H1 (cell line): ENCODE results near the gene KRT76. TPM values are rescaled to one million over a fixed set of nuclear protein-coding genes. Genes with fewer than 3 reads are reported as not detected.

Source experiments
- CTCF ChIA-PET: fragments of 300-600 bp; sonication (Branson Sonifier 250); formaldehyde crosslinking; loops from one replicate; lab custom pipeline; 2021; ENCODE audit not compliant: partially characterized antibody; lab: Charles Lee
- POLR2A ChIA-PET: fragments of 300-600 bp; sonication (Branson Sonifier 250); formaldehyde crosslinking; loops from one replicate; lab custom pipeline; 2021; ENCODE audit warnings: inconsistent platforms; ENCODE audit not compliant: partially characterized antibody; lab: Charles Lee
- DNase-seq, 2 experiments: peaks; one replicate each; pipeline versions ENCODE4 v3.0.0 to v3.0.0-alpha.2; 2010 to 2022; ENCODE audit warnings: low spot score in 2 of 2, low read depth in 1 of 2, mixed read lengths in 1 of 2
- FAIRE-seq: peaks from 2 replicates; lab custom pipeline; 2011; peaks lifted over from hg19 to GRCh38; lab: Jason Lieb, UNC
- H2AFZ ChIP-seq: 2 replicates; pipeline ENCODE4 v1.8.1; 2012; ENCODE audit warnings: low read length, inconsistent platforms
- H2AK5ac ChIP-seq: 2 replicates; pipeline ENCODE4 v1.6.1; 2013; ENCODE audit warnings: low read depth, low read length
- H2BK120ac ChIP-seq: replicated peaks from 2 replicates; pipeline ENCODE3; 2013; ENCODE audit warnings: low read depth, low read length, inconsistent platforms
- H2BK12ac ChIP-seq: 2 replicates; pipeline ENCODE4 v1.6.1; 2013; ENCODE audit warnings: low read depth, low read length
- H2BK15ac ChIP-seq: 2 replicates; pipeline ENCODE4 v1.6.1; 2013; ENCODE audit warnings: low read length
- H2BK20ac ChIP-seq: 2 replicates; pipeline ENCODE4 v1.6.1; 2013; ENCODE audit warnings: low read length
- H2BK5ac ChIP-seq: 2 replicates; pipeline ENCODE4 v1.6.1; 2013; ENCODE audit warnings: low read depth, low read length
- H3K14ac ChIP-seq: 2 replicates; pipeline ENCODE4 v1.6.1; 2013; ENCODE audit warnings: inconsistent platforms; ENCODE audit not compliant: insufficient read length
- H3K18ac ChIP-seq: 2 replicates; pipeline ENCODE4 v1.6.1; 2013; ENCODE audit warnings: low read length; ENCODE audit errors: extremely low read depth
- H3K23ac ChIP-seq: 2 replicates; pipeline ENCODE4 v1.6.1; 2013; ENCODE audit warnings: inconsistent platforms; ENCODE audit not compliant: insufficient read length
- H3K23me2 ChIP-seq: 2 replicates; pipeline ENCODE4 v1.6.1; 2013; ENCODE audit warnings: low read depth, low read length
- H3K27ac ChIP-seq: 2 replicates; pipeline ENCODE4 v1.6.1; 2011; ENCODE audit warnings: low read depth, low read length, inconsistent platforms
- H3K27me3 ChIP-seq, 4 experiments: replicated peaks in 1 of 4; 1 replicate in 1 of 4; 2 replicates in 3 of 4; pipeline versions ENCODE4 v1.6.1 to v1.8.1; 2011 to 2013; ENCODE audit warnings: low read length in 3 of 4, mild to moderate bottlenecking in 3 of 4, inconsistent platforms in 2 of 4, mixed read lengths in 2 of 4, moderate library complexity in 1 of 4; ENCODE audit not compliant: control insufficient read depth in 3 of 4, insufficient read depth in 3 of 4; ENCODE audit errors: extremely low read depth in 1 of 4
- H3K36me3 ChIP-seq, 4 experiments: 2 replicates each; pipeline versions ENCODE4 v1.6.1 to v1.8.1; 2011 to 2013; ENCODE audit warnings: mild to moderate bottlenecking in 4 of 4, low read length in 3 of 4, moderate library complexity in 2 of 4, control low read depth in 1 of 4, inconsistent platforms in 1 of 4; ENCODE audit not compliant: insufficient read depth in 4 of 4, control insufficient read depth in 2 of 4
- H3K4ac ChIP-seq: replicated peaks from 2 replicates; pipeline ENCODE3; 2013; ENCODE audit warnings: low read length, low read depth, mixed read lengths, inconsistent platforms; ENCODE audit not compliant: insufficient read length
- H3K4me1 ChIP-seq, 4 experiments: replicated peaks in 1 of 4; 1 replicate in 1 of 4; 2 replicates in 3 of 4; pipeline versions ENCODE4 v1.6.1 to v1.8.1; 2011 to 2013; ENCODE audit warnings: low read length in 3 of 4, inconsistent platforms in 2 of 4, mixed read lengths in 1 of 4; ENCODE audit not compliant: insufficient read depth in 4 of 4, control insufficient read depth in 3 of 4
- H3K4me2 ChIP-seq, 2 experiments: 2 replicates each; pipeline versions ENCODE4 v1.6.1 to v1.8.1; 2011 to 2013; ENCODE audit warnings: low read depth in 2 of 2, low read length in 2 of 2, control low read depth in 1 of 2, inconsistent platforms in 1 of 2, mild to moderate bottlenecking in 1 of 2; ENCODE audit not compliant: insufficient read depth in 1 of 2
- H3K4me3 ChIP-seq, 4 experiments: fragments of 200-600, 300-600 bp in 1 of 4; sonication (generic), shearing (Covaris generic), sonication (Bioruptor Twin) in 1 of 4; 2 replicates each; pipeline versions ENCODE4 v1.5.1 to v1.8.1; 2011 to 2016; ENCODE audit warnings: low read length in 4 of 4, low read depth in 3 of 4, control low read depth in 2 of 4, inconsistent platforms in 2 of 4, mild to moderate bottlenecking in 2 of 4, mixed read lengths in 1 of 4, moderate library complexity in 1 of 4; ENCODE audit not compliant: insufficient read depth in 2 of 4; ENCODE audit errors: extremely low read depth in 1 of 4
- H3K56ac ChIP-seq: replicated peaks from 2 replicates; pipeline ENCODE3; 2013; ENCODE audit warnings: low read depth, mild to moderate bottlenecking, mixed read lengths, low read length, inconsistent platforms; ENCODE audit not compliant: insufficient read length
- H3K79me1 ChIP-seq: 2 replicates; pipeline ENCODE4 v1.6.1; 2013; ENCODE audit warnings: low read depth, low read length, control low read depth
- H3K79me2 ChIP-seq, 2 experiments: 2 replicates each; pipeline versions ENCODE4 v1.6.1 to v1.8.1; 2012 to 2013; ENCODE audit warnings: low read length in 2 of 2, mild to moderate bottlenecking in 2 of 2, inconsistent platforms in 1 of 2; ENCODE audit not compliant: insufficient read depth in 2 of 2, control insufficient read depth in 1 of 2
- H3K9ac ChIP-seq, 4 experiments: replicated peaks in 1 of 4; 1 replicate in 1 of 4; 2 replicates in 3 of 4; pipeline versions ENCODE4 v1.6.1 to v1.8.1; 2011 to 2013; ENCODE audit warnings: low read depth in 3 of 4, low read length in 3 of 4, control low read depth in 2 of 4, mild to moderate bottlenecking in 2 of 4, moderate library complexity in 2 of 4, inconsistent platforms in 1 of 4; ENCODE audit errors: extremely low read depth in 1 of 4
- H3K9me3 ChIP-seq, 2 experiments: 2 replicates each; pipeline versions ENCODE4 v1.6.1 to v1.8.1; 2012 to 2013; ENCODE audit warnings: mild to moderate bottlenecking in 2 of 2, moderate library complexity in 2 of 2, control low read depth in 1 of 2, inconsistent platforms in 1 of 2, low read depth in 1 of 2, low read length in 1 of 2, mixed read lengths in 1 of 2; ENCODE audit not compliant: insufficient read depth in 2 of 2
- H4K20me1 ChIP-seq, 2 experiments: replicated peaks in 1 of 2; 2 replicates each; pipeline versions ENCODE3 to v1.8.1; 2011 to 2013; ENCODE audit warnings: inconsistent platforms in 2 of 2, low read length in 2 of 2, mild to moderate bottlenecking in 1 of 2; ENCODE audit not compliant: insufficient read depth in 2 of 2, control insufficient read depth in 1 of 2
- H4K5ac ChIP-seq: 2 replicates; pipeline ENCODE4 v1.6.1; 2013; ENCODE audit warnings: low read length, low read depth, mixed read lengths, inconsistent platforms; ENCODE audit not compliant: insufficient read length
- H4K8ac ChIP-seq: 2 replicates; pipeline ENCODE4 v1.8.0; 2013; ENCODE audit warnings: mild to moderate bottlenecking, moderate library complexity, low read length, inconsistent platforms; ENCODE audit not compliant: insufficient read depth; ENCODE audit errors: extremely low read depth
- H4K91ac ChIP-seq: replicated peaks from 2 replicates; pipeline ENCODE3; 2013; ENCODE audit warnings: low read length, mixed read lengths, inconsistent platforms; ENCODE audit not compliant: insufficient read length
- CHD2 ChIP-seq: IDR thresholded peaks from 2 replicates; pipeline ENCODE4 v1.6.1; 2012; ENCODE audit warnings: low read length, improper control_type of control experiment
- EGR1 ChIP-seq: IDR thresholded peaks from 2 replicates; pipeline ENCODE4 v1.6.1; 2011; ENCODE audit warnings: low read depth, low read length, borderline replicate concordance
- EZH2 ChIP-seq: fragments of 200-600 bp; sonication (generic); IDR thresholded peaks from 2 replicates; pipeline ENCODE4 v1.7.1; 2012; ENCODE audit warnings: low read depth, mild to moderate bottlenecking, moderate library complexity, low read length, inconsistent platforms; ENCODE audit not compliant: severe bottlenecking
- JUN ChIP-seq: IDR thresholded peaks from 2 replicates; pipeline ENCODE4 v1.6.1; 2011; ENCODE audit warnings: low read depth, mild to moderate bottlenecking, improper control_type of control experiment, low read length
- JUND ChIP-seq: IDR thresholded peaks from 2 replicates; pipeline ENCODE4 v1.6.1; 2011; ENCODE audit warnings: mild to moderate bottlenecking, improper control_type of control experiment, low read length
- KDM1A ChIP-seq: fragments of 200-600, 300-600 bp; sonication (generic); IDR thresholded peaks from 2 replicates; pipeline ENCODE4 v1.7.1; 2016; ENCODE audit warnings: mild to moderate bottlenecking, low read length, borderline replicate concordance
- POLR2A ChIP-seq, 2 experiments: IDR thresholded peaks; 1 replicate in 1 of 2; 2 replicates in 1 of 2; pipeline ENCODE4 v1.6.1; 2011; ENCODE audit warnings: low read depth in 2 of 2, low read length in 2 of 2, mild to moderate bottlenecking in 2 of 2; ENCODE audit errors: control extremely low read depth in 1 of 2
- RFX5 ChIP-seq: IDR thresholded peaks from 2 replicates; pipeline ENCODE4 v1.6.1; 2011; ENCODE audit warnings: low read depth, low read length, improper control_type of control experiment, borderline replicate concordance
- SIRT6 ChIP-seq: IDR thresholded peaks from one replicate; pipeline ENCODE4 v1.7.1; 2012; ENCODE audit warnings: low read length, inconsistent platforms
- SP2 ChIP-seq: IDR thresholded peaks from 2 replicates; pipeline ENCODE4 v1.6.1; 2012; ENCODE audit warnings: mild to moderate bottlenecking, low read length, inconsistent platforms
- SUZ12 ChIP-seq: fragments of 200-600 bp; sonication (generic); IDR thresholded peaks from 2 replicates; pipeline ENCODE4 v1.6.1; 2012; ENCODE audit warnings: mild to moderate bottlenecking, inconsistent platforms, low read length, moderate library complexity, mixed read lengths
- TAF1 ChIP-seq: IDR thresholded peaks from 2 replicates; pipeline ENCODE4 v1.6.1; 2011; ENCODE audit warnings: mild to moderate bottlenecking, low read depth, low read length
- TBP ChIP-seq: IDR thresholded peaks from 2 replicates; pipeline ENCODE4 v1.6.1; 2011; ENCODE audit warnings: low read depth, low read length, improper control_type of control experiment
- TCF12 ChIP-seq: IDR thresholded peaks from 2 replicates; pipeline ENCODE4 v1.6.1; 2011; ENCODE audit warnings: low read depth, mild to moderate bottlenecking, low read length
- YY1 ChIP-seq: IDR thresholded peaks from 2 replicates; pipeline ENCODE4 v1.6.1; 2011; ENCODE audit warnings: low read depth, mild to moderate bottlenecking, low read length
- ZNF274 ChIP-seq: IDR thresholded peaks from 2 replicates; pipeline ENCODE4 v1.7.0; 2012; ENCODE audit warnings: low read length, borderline replicate concordance; ENCODE audit errors: extremely low read depth
- WGBS, 2 experiments: shearing (Covaris generic) in 1 of 2; methylation state at CpG; one replicate each; pipeline versions ENCODE4 v1.1.6 to v1.1.7; 2013 to 2015; ENCODE audit warnings: low lambda C conversion rate in 2 of 2, mixed read lengths in 2 of 2, inconsistent platforms in 1 of 2, low coverage in 1 of 2, missing lambda C conversion rate in 1 of 2; ENCODE audit not compliant: insufficient replicate concordance in 2 of 2, insufficient coverage in 1 of 2, insufficient read length in 1 of 2; ENCODE audit errors: extremely low coverage in 1 of 2, missing lambda C conversion rate in 1 of 2; 5-methylcytosine and 5-hydroxymethylcytosine counted together
- polyA plus RNA-seq, 7 experiments: library from polyadenylated mRNA; depleted of rRNA in 3 of 7; stranded (reverse) in 5 of 7; unstranded in 2 of 7; fragments of >200 nt in 5 of 7; fragments of 200-250 nt in 2 of 7; gene quantifications; 1 replicate in 5 of 7; 2 replicates in 1 of 7; 4 replicates in 1 of 7; pipeline versions ENCODE4 v1.2.1 to v1.2.3, GENCODE V29; 2011 to 2013; ENCODE audit warnings: missing spikeins in 2 of 7, mixed read lengths in 2 of 7
- total RNA-seq: library from RNA; stranded (reverse); fragmentation: NEBNext Ultra II Directional; extraction: Animal tissue kit (Norgen Biotek cat#: 25700); gene quantifications from 2 replicates; pipeline ENCODE4 v1.2.1, GENCODE V29; 2021

KRT76 gene
- total and polyA plus RNA-seq, 2 of the 8 experiments (the other 6 are each of a cell fraction or from before 2014, with no cell fraction given) = not detected

- Histone ChIP-seq H2BK12ac (no peak overlapping the region), H4K91ac (no peak overlapping the region), H3K36me3 (no peaks in the 10 kb centered on the region), H4K8ac (no peak overlapping the region; the same call in 1 of the 2 replicates), H3K4me1 (no peaks in the 10 kb centered on the region), H2BK20ac (no peak overlapping the region), H3K27me3 (peaks cover 0 to 2% (median 0%) of the 10 kb centered on the region in 4 experiments; a peak in 3 of 7 replicates), H3K4me3 (no peak overlapping the region), H3K4ac (no peak overlapping the region), H2BK5ac (no peak overlapping the region), H3K79me2 (no peaks in the 10 kb centered on the region), H4K5ac (no peak overlapping the region), H4K20me1 (no peaks in the 10 kb centered on the region), H3K9me3 (no peaks in the 10 kb centered on the region), H3K14ac (no peak overlapping the region), H3K23ac (no peak overlapping the region), H3K56ac (no peak overlapping the region), H3K4me2 (no peak overlapping the region), H2BK120ac (no peak overlapping the region), H2AFZ (no peak overlapping the region), H3K9ac (no peak overlapping the region), H3K18ac (no peak overlapping the region), H2BK15ac (no peak overlapping the region), H2AK5ac (no peak overlapping the region), H3K23me2 (no peaks in the 10 kb centered on the region), H3K27ac (no peak overlapping the region), H3K79me1 (no peaks in the 10 kb centered on the region)
- no peak for FAIRE-seq
- ChIA-PET CTCF (interaction anchor here (1.3 kb wide), 1 partner anchor 30 kb away, joined by 4 read pairs; no protein-coding TSS in a partner anchor), POLR2A (interaction anchor here (0.6 kb wide), 1 partner anchor 247 kb away, joined by 3 read pairs; no protein-coding TSS in a partner anchor)
- no peak for DNase-seq
- 51% methylated on average over 3 of the region's 3 CpGs; no CpG with 5 or more reads in 1 of the 2 experiments for WGBS, 2 experiments
- TF ChIP-seq SUZ12 = no peak
- TF ChIP-seq SP2 = no peak
- TF ChIP-seq TAF1 = no peak
- no peak for TF ChIP-seq JUND
- TF ChIP-seq YY1 = no peak
- no peak for TF ChIP-seq SIRT6
- TF ChIP-seq POLR2A (IDR thresholded peaks at IDR 0.05; ENCODE audit: control extremely low read depth in 1 of 2, low read depth in 2 of 2, low read length in 2 of 2) = no peak
- no peak for TF ChIP-seq EGR1
- TF ChIP-seq EZH2 = no peak
- no peak for TF ChIP-seq KDM1A
- no peak for TF ChIP-seq CHD2
- no peak for TF ChIP-seq ZNF274
- no peak for TF ChIP-seq JUN
- TF ChIP-seq RFX5 = no peak
- no peak for TF ChIP-seq TBP
- no peak for TF ChIP-seq TCF12
Measured at GRCh38 chr12:52721838-52722470, 55.2 kb downstream of the KRT76 start.
